K562 treated with DMSO at 1 percent for 4 hours (cell line): Measurements from ENCODE around the gene ATP6V1F. TPM values are rescaled to one million over a fixed set of nuclear protein-coding genes. Genes with fewer than 3 reads are reported as not detected.

Experiments used
- total RNA-seq: library from RNA; unstranded; fragments of 300-600 nt; gene quantifications from 2 replicates; pipeline ENCODE4 v1.2.3, GENCODE V29; 2022; ENCODE audit not compliant: insufficient read depth

The ATP6V1F gene, protein sequence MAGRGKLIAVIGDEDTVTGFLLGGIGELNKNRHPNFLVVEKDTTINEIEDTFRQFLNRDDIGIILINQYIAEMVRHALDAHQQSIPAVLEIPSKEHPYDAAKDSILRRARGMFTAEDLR
- total RNA-seq: 640 and 645 TPM in 2 replicates

DNA sequence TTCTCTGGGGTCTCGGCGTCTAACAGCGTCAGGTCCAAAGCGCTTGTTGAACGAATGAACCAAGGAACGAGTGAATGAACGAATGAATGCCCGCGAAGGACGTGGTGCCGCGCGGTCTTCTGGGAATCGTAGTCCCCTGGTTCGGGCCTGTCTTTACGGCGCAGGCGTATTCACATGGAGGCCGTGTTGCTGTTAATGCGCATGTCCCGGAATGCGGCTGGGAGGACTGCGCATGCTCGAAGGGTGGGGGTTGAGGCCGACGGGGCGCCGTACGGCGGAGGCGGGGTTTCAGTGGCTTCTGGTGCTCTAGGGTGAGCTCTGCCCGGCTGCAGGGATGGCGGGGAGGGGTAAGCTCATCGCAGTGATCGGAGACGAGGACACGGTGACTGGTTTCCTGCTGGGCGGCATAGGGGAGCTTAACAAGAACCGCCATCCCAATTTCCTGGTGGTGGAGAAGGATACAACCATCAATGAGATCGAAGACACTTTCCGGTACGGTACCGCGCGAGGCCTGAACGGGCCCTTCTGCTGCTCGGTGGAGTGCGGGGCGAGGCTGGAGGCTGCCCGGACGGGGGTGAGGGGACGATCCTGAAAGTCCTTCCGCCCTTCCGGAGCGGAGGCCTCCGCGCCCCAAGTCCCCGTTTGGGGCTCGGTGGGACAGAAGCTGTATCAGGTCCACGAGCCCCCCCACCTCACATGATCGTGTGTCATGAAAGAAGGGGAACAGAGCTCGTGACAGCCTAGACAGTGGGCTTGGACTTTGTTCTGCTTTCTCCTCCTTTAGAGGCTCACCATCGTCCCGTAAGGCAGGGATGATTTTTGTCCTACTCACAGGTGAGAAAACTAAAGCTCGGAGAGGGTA, at the start of gene ATP6V1F:
ATP6V1F (plus strand) TSS at position 286 of the 862 bp plus-strand sequence; CDS start at position 335, 49 bp downstream.

DNA sequence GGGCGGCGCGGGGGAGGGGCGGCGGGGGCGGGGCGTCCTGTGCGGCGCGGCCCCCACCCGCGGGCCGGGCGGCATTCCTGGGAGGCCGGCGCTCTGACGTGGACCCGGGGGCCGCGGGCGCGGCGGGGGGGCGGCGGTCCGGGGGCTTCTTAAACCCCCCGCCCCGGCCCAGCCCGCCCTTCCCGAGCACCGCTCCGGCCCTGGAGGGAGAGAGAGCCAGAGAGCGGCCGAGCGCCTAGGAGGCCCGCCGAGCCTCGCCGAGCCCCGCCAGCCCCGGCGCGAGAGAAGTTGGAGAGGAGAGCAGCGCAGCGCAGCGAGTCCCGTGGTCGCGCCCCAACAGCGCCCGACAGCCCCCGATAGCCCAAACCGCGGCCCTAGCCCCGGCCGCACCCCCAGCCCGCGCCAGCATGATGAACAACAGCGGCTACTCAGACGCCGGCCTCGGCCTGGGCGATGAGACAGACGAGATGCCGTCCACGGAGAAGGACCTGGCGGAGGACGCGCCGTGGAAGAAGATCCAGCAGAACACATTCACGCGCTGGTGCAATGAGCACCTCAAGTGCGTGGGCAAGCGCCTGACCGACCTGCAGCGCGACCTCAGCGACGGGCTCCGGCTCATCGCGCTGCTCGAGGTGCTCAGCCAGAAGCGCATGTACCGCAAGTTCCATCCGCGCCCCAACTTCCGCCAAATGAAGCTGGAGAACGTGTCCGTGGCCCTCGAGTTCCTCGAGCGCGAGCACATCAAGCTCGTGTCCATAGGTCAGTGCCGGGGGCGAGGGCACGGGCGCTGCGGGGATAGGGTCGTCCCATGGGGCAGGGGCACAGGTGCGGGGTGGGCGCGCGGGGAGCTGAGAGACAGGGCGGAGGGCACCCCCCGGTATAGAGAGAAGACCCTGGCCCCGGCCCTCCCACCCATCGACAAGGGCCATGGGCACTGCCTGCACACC, 32.2 kb upstream of the ATP6V1F start, which contains the start of gene FLNC:
FLNC (plus strand) TSS at position 176 of the 947 bp plus-strand sequence; CDS start at position 408, 232 bp downstream.

DNA sequence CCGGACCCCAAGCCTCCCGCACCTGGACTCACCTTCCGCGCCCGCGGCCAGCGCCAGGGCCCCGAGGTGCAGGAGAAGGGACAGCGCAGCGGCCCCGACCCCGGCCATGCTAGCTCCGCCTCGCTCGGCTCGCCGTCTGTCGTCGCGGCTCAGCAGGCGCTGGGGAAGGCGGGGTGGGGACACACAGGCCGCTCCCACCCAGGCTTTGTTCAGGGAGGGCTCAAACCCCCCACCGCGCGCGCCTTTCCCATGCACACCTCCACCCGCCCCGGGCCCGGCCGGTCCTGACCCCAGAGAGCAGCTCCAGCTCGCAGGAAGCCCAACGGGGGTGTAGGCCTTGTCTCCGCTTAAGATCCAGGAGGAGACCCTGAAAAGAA, 47.9 kb downstream of the ATP6V1F start, which contains the start of gene KCP:
KCP (minus strand) TSS at position 141 of the 377 bp plus-strand sequence; CDS start at position 108, 33 bp downstream.

Other genes with a start within 250 kb of the ATP6V1F start
- gene GARIN1A, start 190.6 kb upstream of the ATP6V1F start, total RNA-seq: 0.26 and 0.65 TPM in 2 replicates
- 178 and 192 TPM in 2 replicates for gene CALU, start 123.5 kb upstream of the ATP6V1F start, total RNA-seq
- gene OPN1SW, start 87.1 kb upstream of the ATP6V1F start, total RNA-seq: not detected in 2 replicates
- 16.1 and 38.4 TPM in 2 replicates for gene CCDC136, start 70.9 kb upstream of the ATP6V1F start, total RNA-seq
- gene FLNC, start 32.5 kb upstream of the ATP6V1F start, total RNA-seq: 91.3 and 106 TPM in 2 replicates
- 0.27 TPM in 1 of 2 replicates, not detected in the other for gene KCP, start 47.9 kb downstream of the ATP6V1F start, total RNA-seq
- not detected in 2 replicates for gene IRF5, start 75.1 kb downstream of the ATP6V1F start, total RNA-seq
- gene TNPO3, start 192.3 kb downstream of the ATP6V1F start, total RNA-seq: 70.2 and 80.2 TPM in 2 replicates